Gastroesophageal sphincter (tissue), 4 donors: ENCODE data around the gene RPS6KB2. TPM values are rescaled to one million over a fixed set of nuclear protein-coding genes. Genes with fewer than 3 reads are reported as not detected.

Source experiments
- ATAC-seq: fragments of 150-250 bp; one replicate; pipeline ENCODE4 v1.9.1; 2016; ENCODE audit warnings: mild to moderate bottlenecking, moderate library complexity
- H3K27ac ChIP-seq, 4 donors: fragments of 200-600 bp; sonication (generic) in 3 of 4; 1 replicate in 3 of 4; 2 replicates in 1 of 4; pipeline ENCODE4 v1.5.1; 2016 to 2019
- H3K27me3 ChIP-seq: fragments of 200-600 bp; sonication (generic); one replicate; pipeline ENCODE4 v1.5.1; 2019
- H3K36me3 ChIP-seq, 2 donors: fragments of 200-600 bp; sonication (generic); one replicate each; pipeline ENCODE4 v1.5.1; 2019; ENCODE audit warnings: control low read depth in 1 of 2
- H3K4me1 ChIP-seq, 3 donors: fragments of 200-600 bp; sonication (generic); 1 replicate in 2 of 3; 2 replicates in 1 of 3; pipeline ENCODE4 v1.5.1; 2016 to 2019; ENCODE audit warnings: control low read depth in 2 of 3
- H3K4me3 ChIP-seq, 2 donors: fragments of 200-600 bp; sonication (generic); one replicate each; pipeline ENCODE4 v1.5.1; 2019; ENCODE audit warnings: mild to moderate bottlenecking in 1 of 2, moderate library complexity in 1 of 2
- H3K9me3 ChIP-seq, 3 donors: fragments of 200-600 bp; sonication (generic); one replicate each; pipeline ENCODE4 v1.5.1; 2017 to 2019; ENCODE audit warnings: control low read depth in 2 of 3
- EP300 ChIP-seq: sonication (generic); formaldehyde crosslinking; IDR thresholded peaks from one replicate; pipeline ENCODE4 v1.6.1; 2017; ENCODE audit warnings: antibody characterized with exemption, mild to moderate bottlenecking
- POLR2A ChIP-seq, 2 donors: fragments of 450-650 bp; IDR thresholded peaks; one replicate each; pipeline ENCODE4 v1.6.1; 2017; ENCODE audit warnings: antibody characterized with exemption in 2 of 2, mild to moderate bottlenecking in 2 of 2, moderate library complexity in 1 of 2
- POLR2AphosphoS5 ChIP-seq: sonication (generic); formaldehyde crosslinking; IDR thresholded peaks from one replicate; pipeline ENCODE4 v1.6.1; 2017; ENCODE audit warnings: antibody characterized with exemption
- WGBS, 2 donors: methylation state at CpG; one replicate each; pipeline ENCODE4 v1.1.5; 2018; ENCODE audit warnings: low coverage in 1 of 2; 5-methylcytosine and 5-hydroxymethylcytosine counted together
- total RNA-seq, 4 donors: library from RNA; depleted of rRNA; stranded (reverse); fragments of >200 nt; gene quantifications; one replicate each; pipeline ENCODE4 v1.1.0, GENCODE V29; 2016
- TF ChIP-seq, protein P1 (sequence below), 4 experiments: fragments of 200-600 bp in 2 of 4; fragments of 450-650 bp in 2 of 4; sonication (generic) in 1 of 4; IDR thresholded peaks; one replicate each; pipeline ENCODE4 v1.5.1; 2017 to 2019; ENCODE audit warnings: antibody characterized with exemption in 4 of 4, mild to moderate bottlenecking in 2 of 4, moderate library complexity in 2 of 4

RPS6KB2 gene
- total RNA-seq, 4 donors from 2014 or later: 35.8 to 49.7 (median 45.6) TPM

DNA sequence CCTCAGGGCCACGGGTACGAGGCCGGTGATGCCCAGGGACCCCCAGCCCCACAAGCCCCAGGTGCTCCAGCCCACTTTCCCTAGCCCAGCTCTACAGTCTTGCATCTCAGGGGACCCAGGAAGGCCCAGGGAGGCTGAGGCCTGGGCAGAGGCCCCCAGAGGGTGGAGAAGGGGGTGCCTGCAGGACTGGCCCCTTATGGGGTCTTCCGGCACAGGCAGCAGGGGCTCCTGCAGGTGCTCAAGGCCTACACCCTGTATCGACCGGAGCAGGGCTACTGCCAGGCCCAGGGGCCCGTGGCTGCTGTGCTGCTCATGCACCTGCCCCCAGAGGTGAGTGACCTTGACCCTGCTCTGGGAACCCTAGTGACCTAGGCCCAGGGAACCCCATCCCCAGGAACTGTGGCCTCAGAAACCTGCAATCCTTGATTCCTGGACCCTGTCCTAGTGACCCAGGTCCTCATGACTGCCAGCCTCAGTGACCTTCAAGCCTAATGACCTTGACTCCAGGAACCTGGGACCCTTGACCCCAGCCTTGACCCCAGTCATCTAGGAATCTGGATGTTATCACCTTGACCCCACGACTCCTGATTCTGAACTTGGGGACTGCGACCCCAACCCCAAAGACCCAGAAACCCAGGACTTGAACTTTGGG, 22.5 kb upstream of the RPS6KB2 start:
- Histone ChIP-seq H3K4me1 (peaks cover 0 to 40% (median 2%) of the 10 kb centered on the region in 3 donors), H3K9me3 (no peaks in the 10 kb centered on the region), H3K36me3 (no peaks in the 10 kb centered on the region), H3K4me3 (no peak overlapping the region), H3K27ac (no peak overlapping the region), H3K27me3 (peaks cover 78% of the 10 kb centered on the region)
- ATAC-seq: no peak
- no CpG with 5 or more reads among the region's 9 CpGs for WGBS, 2 donors
- no peak for TF ChIP-seq EP300
- TF ChIP-seq POLR2A (IDR thresholded peaks at IDR 0.05): no peak
- TF ChIP-seq, protein P1, sequence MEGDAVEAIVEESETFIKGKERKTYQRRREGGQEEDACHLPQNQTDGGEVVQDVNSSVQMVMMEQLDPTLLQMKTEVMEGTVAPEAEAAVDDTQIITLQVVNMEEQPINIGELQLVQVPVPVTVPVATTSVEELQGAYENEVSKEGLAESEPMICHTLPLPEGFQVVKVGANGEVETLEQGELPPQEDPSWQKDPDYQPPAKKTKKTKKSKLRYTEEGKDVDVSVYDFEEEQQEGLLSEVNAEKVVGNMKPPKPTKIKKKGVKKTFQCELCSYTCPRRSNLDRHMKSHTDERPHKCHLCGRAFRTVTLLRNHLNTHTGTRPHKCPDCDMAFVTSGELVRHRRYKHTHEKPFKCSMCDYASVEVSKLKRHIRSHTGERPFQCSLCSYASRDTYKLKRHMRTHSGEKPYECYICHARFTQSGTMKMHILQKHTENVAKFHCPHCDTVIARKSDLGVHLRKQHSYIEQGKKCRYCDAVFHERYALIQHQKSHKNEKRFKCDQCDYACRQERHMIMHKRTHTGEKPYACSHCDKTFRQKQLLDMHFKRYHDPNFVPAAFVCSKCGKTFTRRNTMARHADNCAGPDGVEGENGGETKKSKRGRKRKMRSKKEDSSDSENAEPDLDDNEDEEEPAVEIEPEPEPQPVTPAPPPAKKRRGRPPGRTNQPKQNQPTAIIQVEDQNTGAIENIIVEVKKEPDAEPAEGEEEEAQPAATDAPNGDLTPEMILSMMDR (IDR thresholded peaks at IDR 0.05): no peak
- TF ChIP-seq POLR2AphosphoS5: no peak

DNA sequence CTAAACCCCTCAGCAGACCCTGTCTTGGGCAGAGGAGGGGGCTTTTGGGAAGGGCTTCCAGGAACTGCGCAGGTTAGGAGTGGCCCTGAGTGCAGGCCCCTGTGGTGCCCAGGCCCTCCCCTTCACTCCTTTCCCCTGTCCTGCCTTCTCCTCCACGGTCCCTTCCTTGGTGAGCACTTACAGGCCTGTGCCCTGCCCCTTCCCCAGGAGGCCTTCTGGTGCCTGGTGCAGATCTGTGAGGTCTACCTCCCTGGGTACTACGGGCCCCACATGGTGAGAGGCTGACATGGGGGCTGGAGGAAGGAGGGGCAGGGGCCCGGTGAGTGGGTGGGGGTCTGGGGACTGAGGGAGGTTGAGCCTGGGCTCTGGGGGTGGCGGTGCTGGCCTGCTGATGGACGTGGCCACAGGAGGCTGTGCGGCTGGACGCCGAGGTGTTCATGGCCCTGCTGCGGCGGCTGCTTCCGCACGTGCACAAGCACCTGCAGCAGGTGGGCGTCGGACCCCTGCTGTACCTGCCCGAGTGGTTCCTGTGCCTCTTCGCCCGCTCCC, 21.8 kb upstream of the RPS6KB2 start:
- Histone ChIP-seq H3K4me1 (peaks cover 0 to 36% (median 0%) of the 10 kb centered on the region in 3 donors), H3K27me3 (peaks cover 85% of the 10 kb centered on the region), H3K4me3 (no peak overlapping the region), H3K36me3 (no peaks in the 10 kb centered on the region), H3K27ac (no peak overlapping the region), H3K9me3 (no peaks in the 10 kb centered on the region)
- no peak for TF ChIP-seq POLR2A (IDR thresholded peaks at IDR 0.05)
- no peak for TF ChIP-seq POLR2AphosphoS5
- TF ChIP-seq EP300: no peak
- no peak for ATAC-seq
- no CpG with 5 or more reads among the region's 18 CpGs for WGBS, 2 donors

DNA sequence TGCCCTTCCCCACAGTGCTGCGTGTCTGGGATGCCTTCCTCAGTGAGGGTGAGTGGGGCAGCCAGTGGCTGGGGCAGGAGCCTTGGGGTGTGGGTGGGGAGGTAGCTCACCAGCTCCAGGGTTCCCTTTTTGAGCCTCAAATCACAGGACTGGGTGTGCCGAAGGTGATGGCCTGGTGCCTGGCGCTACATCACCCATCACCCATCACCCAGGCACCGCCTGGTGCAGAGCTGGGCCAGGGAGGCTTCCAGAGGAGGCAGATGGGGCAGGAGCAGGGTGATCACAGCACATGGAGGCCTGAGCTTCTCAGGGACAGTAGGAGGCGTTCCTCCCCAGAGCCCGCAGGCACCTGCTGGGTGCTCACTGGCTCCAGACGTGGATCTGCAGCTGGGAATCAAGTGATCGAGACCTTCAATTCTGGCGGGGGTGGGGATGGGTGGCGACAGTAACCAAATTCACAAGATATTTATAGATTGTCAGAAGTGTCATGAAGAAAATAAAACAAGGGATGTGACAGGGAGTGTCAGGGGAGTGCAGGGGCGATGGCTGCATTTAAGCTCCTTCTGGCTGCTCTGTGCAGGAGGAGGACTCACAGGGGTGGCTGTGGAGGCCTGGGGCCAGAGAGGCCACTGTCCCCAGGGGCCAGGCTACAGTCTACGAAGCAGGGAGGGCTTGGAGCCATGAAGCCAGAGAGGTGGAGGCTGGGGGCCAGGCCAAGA, 21.2 kb upstream of the RPS6KB2 start:
- TF ChIP-seq, protein P1 (IDR thresholded peaks at IDR 0.05): no peak
- TF ChIP-seq EP300 (no peak), POLR2AphosphoS5 (no peak), POLR2A (IDR thresholded peaks at IDR 0.05) (no peak)
- ATAC-seq: no peak
- H3K27ac ChIP-seq: no peak overlapping the region
- no peak overlapping the region for H3K4me3 ChIP-seq
- H3K9me3 ChIP-seq: no peaks in the 10 kb centered on the region
- H3K4me1 ChIP-seq: peaks cover 0 to 34% (median 0%) of the 10 kb centered on the region in 3 donors
- no peaks in the 10 kb centered on the region for H3K36me3 ChIP-seq
- H3K27me3 ChIP-seq: peaks cover 91% of the 10 kb centered on the region
- 0 to 39% methylated on average over 1 to 3 of the region's 12 CpGs for WGBS, 2 donors

DNA sequence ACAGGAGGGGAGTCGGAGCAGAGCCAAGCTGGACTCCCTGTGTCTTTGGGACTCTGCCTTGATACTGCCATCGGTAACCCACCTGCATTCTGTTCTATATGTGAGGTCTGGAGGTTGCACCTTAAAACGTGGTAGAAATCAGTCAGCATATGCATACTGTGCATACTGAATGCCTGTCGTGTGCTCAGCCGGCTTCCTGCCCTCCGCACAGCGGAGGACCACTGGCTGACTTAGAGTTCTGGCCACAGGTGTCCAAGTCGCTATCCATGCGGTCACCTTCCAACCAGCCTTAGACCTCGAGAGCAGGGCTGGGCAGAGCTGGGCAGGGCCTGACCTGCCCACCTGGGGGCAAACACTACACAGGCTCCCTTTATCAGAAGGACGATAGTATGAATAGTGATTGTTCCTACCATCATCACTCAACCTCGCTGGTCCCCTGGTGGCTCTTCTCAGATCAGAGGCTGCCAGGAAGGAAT, 20.6 kb upstream of the RPS6KB2 start:
- Histone ChIP-seq H3K27ac (no peak overlapping the region), H3K27me3 (peaks cover 97% of the 10 kb centered on the region)

More for the DNA sequence above, 20.6 kb upstream of the RPS6KB2 start:
- 40 to 80% methylated on average over 1 of the region's 12 CpGs for WGBS, 2 donors
- no peaks in the 10 kb centered on the region for H3K9me3 ChIP-seq
- peaks cover 0 to 29% (median 0%) of the 10 kb centered on the region in 3 donors for H3K4me1 ChIP-seq
- ATAC-seq: no peak
- no peak overlapping the region for H3K4me3 ChIP-seq
- no peaks in the 10 kb centered on the region for H3K36me3 ChIP-seq
- no peak for TF ChIP-seq EP300
- TF ChIP-seq, protein P1 (IDR thresholded peaks at IDR 0.05): no peak
- no peak for TF ChIP-seq POLR2A (IDR thresholded peaks at IDR 0.05)
- no peak for TF ChIP-seq POLR2AphosphoS5
